HG03575 (cell line): ENCODE data around the gene NELFB.

ENCODE experiments used
- ATAC-seq: cut with Tn5 transposase; IDR thresholded peaks from one replicate; pipeline ENCODE4 v1.9.1; 2021; ENCODE audit not compliant: unreplicated experiment, insufficient number of reproducible peaks, low FRiP score; ENCODE audit errors: extremely low read depth

NELFB gene

DNA sequence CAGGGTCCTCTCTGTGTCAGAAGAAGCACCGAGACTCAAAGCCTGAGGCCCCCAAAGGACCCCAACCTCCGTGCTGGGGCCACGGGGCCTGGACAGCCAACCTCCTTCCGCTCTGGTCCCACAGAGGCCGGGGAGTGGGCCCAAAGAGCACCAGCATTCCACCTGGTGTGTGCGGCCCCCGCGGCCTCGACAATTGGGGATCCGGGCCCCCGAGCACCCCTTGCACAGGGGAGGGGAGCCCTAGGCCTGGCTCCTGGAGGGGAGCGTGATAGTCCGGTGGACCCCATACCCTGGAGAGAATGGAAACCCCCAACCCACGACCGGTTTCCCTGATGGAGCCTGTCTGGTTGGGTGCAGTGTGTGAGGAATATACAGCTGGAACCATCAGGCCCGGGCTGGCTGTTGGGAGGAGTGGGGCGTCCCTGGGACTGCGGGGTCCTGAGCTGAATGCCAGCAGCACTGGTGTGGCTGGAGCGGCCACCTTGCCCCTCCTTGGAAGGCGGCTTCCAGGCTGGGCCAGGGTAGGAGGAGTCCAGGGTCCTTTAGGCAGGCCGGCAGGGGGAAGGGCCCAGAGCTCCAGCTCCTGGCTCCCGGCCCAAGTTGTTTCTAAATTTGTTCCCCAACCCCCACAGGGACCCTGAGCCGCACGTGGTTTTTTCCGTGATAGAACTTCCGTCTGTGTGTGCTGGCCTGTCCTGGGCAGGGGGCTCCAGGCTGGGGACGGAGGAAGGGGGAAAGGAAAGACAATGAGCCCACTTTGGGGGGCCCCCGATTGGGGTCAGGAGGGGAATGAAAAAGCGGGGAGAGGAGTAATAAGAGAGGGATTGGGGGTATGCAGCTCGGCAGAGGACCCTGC lies 21.6 kb downstream of the NELFB start:
- no peak for ATAC-seq

DNA sequence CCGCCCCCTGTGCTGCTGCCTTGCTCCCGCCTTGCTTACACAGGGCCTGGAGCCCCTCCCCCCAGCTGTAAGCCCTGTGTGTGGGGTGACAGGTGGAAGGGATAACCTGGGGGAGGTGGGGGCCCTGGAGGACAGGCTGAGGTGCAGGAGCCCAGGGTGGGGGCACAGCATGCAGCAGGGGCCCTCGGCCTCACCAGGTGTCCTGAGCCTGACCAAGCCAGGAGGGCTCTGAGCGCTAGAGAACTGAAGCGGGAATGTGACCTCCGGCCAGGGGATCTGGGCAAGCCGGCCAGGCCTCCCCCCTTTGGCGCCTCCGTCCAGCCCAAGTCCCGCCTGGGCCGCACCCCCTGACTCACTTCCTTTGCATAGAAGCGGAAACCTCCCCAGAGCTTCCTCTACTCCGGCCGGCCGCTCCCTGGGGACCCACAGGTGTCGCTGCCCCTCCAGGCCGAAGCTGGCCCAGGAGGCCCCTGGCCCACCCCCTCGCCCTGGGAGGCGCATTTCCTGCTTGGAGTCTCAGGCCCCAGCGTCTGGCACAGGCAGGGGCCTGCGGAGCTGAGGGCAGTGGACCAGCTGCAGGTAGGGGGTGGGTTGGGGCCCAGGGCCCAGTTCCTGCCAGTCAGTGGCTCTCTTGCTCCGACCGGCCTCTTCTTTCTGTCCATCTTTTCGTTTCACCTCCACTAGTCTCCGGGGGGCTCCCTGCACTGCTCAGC lies 22.4 kb downstream of the NELFB start, which contains the start of gene TOR4A:
TOR4A (plus strand) TSS at position 398 of the 713 bp plus-strand sequence. CDS start 964 bp downstream, outside the sequence.
- no peak for ATAC-seq

DNA sequence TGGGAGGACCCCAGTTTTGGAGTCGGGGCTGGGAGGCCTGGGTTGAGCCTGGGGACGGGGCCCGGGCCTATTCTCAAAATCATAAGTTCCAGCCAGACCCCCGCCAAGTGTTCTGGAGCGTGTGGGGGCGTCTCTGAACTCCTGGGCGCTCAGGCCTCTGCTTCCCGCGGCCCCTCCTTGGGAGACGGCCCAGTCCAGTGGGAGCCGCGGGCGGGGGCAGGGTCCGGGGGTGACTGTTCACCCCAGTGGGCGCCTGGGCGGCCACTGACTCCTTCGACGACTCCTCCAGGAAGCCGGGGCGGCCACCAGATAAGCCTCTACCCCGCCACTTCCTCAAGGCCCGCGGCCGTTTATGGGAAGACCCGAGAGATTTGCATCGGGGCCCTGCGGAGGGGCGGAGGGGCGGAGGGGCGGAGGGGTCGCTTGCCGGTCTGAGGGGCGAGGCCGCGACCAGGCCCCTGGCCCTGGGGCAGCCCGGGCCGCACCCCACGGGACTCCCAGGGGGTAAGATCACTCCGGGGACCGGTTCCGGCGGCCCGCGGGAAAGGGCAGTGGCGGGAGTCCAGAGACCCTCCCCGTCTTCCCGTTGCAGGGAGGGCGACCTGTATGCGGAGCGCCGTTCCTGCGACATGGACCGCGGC lies 23.1 kb downstream of the NELFB start:
- ATAC-seq = no peak

DNA sequence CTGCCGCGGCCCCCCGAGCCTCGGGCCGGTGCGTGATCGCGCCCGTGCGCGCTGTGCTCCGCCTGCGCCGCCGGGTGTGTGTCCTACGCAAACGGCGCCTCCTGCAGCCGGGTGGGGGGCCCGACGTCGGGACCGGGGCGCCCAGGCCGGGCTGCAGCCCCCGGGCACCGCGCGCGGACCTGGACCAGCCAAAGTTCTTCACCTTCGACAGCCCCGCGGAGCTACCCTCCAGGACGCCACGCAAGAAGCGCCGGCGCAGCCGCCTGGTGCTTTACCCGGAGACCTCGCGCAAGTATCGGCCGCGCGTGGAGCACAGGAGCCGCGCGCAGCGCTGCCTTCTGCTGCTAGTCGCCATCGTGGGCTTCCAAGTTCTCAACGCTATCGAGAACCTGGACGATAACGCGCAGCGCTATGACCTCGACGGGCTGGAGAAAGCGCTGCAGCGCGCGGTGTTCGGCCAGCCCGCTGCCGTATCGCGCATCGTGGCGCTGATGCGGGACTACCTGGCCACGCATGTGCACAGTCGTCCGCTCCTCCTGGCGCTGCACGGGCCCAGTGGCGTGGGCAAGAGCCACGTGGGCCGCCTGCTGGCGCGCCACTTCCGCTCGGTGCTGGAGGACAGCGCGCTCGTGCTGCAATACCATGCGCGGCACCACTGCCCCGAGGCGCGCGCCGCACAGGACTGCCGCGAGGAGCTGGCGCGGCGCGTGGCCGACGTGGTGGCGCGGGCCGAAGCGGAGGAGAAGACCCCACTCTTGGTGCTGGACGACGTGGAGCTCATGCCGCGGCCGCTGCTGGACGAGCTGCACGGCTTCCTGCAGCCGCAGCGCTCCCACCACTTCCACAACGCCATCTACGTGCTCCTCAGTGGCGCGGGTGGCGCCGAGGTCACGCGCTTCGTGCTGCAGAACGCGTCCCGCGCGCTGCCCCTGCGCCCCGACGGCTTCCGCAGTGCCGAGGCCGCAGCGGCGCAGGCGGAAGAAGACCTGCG lies 23.9 kb downstream of the NELFB start:
- ATAC-seq = no peak

DNA sequence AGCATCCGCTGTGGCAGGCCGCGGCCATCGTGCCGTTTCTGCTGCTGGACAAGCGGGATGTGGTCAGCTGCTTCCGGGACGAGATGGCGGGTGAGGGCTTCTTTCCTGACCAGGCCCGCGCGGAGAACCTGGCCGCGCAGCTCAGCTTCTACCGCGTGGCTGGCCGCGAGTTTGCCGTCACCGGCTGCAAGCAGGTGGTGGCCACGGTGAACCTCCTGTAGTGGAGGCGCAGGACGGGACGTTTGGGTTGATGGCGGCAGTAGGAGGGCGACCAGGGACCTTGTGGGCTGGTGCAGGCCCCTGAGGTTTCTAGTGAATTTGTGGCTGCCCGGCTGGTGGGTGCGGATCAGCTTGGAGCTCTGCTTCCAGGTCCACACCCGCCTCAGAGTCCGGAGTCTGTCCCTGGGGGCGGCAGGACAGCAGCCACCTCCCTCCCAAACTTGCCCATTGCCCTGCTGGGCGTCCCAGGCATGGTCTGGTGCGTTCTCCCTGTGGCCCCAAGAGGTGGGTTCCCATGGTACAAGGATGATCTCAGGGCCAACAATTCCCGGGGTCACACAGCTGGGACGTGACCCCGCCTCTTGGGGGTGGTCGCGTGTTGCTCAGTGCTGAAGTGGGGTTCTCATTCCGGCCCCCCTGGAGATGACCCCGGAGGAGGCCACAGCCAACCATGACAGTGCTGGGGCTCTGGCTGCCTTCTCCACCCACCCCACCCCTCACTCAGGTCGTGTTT lies 24.8 kb downstream of the NELFB start:
- no peak for ATAC-seq

DNA sequence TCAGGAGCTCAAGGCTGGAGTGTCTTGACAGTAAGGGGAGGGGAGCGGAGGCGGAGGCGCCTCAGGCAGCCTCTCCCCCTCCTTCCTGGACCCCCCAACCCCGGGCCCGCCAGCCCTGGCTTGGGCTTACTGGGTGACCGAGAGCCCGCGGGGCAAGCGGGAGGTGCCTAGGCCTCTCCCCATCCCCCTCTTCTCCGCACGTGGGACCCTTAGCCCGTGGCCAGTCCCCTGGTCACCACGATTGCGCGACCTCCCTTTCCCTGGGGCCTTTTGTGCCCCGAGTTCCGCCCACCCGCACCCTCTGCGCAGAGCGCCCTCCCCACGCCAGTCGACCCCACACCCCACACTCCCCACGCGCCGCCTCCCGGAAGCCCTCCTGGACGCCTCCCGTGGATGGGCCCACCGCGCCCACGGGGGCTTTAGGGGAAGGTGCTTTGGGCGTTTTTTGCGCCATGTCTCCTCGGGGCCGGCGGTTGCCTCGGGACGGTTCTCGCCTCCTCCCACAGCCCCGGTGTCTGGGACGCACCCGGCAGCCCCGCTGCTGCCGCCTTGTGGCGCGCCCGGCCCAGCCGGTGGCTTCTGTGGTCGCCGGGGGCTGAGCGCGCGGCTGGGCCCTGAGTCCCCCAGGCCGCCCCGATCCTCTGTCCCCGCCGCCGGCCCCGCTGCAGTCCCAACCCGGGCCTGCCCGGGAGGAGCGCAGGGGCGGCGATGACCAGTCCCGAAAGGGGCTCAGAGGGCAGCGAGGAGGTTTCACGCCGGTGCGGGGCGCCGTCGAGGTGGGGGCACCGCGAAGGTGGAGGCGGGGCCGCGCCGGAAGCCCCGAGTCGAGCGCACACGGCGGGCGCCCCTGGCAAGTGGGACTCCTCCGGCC lies 25.6 kb downstream of the NELFB start:
- no peak for ATAC-seq

DNA sequence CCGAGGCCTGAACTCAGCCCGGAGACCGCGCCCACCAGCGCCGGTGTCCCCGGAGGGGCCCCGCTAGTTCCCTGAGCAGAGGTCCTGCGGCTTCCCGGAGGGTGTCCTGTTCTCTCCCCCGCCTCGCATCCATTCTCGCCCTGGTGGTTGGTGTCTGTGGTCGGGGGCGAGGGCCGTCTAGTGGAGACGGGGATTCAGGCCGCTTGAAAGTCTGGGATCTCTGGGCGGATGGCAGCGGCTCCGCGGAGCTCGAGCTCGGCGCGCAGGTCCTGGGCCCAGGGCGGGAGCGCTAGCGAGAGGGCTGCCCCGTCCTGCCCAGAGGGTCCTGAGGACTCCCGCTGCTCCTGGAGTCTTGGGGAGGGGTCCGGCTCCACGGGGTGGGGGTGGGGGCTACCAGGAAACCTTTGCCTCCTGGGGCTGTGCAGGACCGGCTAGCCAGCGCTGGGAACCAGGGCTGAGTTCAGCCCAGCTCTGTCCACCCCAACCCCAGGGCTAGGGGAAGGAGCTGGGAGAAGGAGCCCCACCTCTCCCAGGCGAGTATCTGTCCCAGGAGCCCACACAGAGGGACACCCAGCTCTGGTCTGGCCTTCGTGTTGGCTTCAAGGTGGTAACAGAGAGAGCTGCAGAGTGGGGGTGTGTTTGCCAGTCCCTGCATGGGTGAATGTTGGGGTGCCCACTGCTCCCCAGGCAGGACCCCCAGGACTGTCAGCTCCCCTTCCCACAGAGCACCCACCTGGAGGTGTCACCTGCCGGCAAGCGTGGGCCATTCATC lies 26.4 kb downstream of the NELFB start:
- no peak for ATAC-seq

DNA sequence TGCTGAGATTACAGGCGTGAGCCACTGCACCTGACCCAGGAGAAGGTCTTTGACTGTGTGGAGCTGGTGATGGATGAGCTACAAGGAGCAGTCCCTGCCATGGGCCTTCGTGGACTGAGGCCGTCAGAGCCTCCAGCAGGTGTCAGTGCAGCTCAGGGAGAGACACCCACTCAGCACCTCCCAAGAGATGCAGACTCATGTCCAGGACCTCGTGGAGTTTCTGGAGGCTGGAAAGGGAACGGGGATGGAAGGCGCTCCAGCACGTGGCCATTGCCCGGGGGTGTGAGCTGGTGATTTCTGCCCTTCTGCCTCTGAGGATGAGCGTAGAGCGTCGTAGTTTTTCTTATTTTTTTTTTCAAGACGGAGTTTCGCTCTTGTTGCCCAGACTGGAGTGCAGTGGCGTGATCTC lies 31.9 kb downstream of the NELFB start:
- ATAC-seq = no peak

DNA sequence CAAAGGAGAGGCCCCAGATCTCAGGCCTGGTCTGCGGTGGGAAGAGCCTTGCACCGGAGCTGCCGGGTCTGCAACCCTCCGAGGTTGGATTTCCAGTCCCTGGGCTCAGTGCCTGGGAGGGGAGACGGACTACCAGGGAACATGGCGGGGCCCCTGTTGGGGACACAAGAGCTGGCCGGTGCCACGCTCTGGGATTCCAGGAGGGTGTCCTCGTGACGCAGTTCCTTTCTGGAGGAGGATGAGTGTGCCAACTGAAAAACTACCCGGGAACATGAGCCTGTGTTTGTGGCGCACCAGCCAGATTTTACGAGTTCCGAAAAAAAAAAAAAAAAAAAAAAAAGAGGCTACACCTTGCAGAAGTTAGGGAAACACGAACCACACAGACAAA lies 38.0 kb downstream of the NELFB start:
- ATAC-seq = no peak

DNA sequence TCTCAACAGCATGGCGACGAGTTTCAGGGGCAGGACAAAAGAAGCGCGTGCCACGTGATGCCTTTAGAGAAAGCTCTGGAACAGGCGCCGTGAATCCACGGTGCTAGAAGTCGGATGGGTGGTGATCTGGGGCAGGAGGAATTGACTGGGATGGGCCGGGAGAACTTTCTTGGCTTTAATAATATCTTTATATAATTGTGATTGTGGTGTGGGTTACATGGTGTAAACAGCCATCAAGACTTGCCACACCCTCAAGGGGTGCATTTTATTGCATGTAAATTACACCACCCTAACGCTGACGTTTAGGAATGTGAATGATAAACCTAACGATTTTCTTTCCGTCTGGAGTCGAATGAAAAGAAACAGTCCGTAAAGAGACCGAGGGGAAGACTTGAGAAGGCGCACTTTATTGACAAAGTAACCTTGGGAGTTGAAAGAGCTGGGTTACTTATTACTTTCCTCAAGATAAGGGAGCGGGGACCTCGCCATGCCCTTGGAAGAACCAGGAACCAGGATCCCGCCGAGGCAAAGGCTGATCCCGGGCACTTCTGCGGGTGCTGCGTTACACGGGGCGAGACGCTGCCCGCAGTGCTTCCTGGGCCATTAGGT lies 38.5 kb downstream of the NELFB start:
- no peak for ATAC-seq

DNA sequence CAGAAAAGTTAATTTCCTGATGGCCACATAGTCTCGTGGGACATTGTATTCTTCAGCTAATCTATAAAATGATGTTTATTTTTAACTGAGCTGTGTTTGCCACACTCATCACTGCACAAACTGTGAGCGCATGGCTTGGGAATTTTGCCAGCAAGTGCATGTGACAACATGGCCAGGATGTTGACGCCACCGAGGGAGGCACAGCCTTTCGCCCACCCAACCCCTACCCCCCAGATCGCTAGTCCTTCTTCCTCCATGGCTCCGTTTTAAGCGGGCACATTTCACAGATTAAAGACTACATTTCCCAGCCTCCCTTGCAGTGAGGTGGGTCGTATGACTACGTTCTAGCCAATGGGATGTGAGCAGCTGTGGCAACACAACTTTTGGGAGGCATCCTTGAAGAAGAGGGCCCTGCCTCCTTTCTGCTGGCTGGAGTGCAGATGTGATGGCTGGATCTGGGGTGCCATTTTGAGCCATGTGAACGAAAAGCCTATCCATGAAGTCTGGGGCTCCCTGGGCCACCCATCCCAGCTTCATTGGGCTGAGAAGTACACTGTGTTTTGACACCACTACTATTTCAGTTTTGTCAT lies 39.1 kb downstream of the NELFB start:
- no peak for ATAC-seq

DNA sequence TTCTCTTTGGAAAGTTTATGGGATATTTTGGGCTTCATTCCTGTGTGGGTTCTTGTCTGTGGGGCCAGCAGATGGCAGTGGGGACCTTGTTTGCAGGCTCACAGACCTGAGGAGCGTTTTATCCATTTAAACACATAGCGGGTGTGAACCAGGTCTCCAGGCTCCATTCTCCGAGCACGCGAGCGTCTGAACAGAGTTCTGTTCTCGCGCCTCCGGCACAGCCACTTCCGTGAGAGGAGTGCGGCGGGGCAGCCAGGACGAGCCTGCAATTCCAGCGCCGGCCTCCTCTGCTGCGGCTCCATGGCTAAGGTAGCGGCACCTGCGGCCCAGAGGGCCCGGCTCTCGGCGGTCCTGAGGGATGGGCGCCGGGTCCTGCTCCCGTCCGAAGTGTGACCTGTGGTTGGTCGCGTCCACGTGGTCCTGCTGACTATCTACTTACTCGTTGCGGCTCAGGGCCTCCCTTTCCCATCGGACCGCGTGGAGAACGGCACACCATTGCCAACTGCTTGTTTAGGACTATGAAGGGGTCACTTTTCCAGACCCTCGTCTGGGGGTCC lies 39.6 kb downstream of the NELFB start:
- ATAC-seq = no peak

DNA sequence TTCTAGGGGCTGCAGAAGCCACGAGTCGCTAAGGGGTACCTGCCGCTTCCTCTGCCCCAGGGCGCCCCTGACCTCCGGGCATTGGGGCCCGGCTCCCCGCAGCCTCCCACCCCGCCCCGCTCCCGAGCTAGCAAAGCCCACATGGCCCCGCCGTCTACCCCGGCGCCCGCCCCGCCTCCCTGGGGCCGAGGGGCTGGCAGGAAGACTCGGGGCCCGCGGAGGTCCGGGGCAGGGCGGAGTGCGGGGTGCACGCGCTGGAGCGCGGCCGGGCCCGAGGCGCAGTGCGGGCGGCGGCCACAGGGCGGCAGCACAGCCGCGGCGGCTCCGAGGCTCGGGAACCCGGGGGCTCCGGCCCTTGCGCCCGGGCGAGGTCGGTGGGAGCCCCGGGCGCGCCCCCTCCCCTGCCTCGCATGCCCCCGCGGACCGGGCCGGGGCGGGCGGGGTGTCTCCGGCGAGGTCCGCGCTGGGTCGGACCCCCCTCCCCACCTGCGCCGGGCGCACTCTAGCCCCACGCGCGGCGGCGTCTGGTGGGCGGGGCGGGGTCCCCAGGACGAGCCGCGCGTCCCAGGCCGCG lies 40.2 kb downstream of the NELFB start:
- no peak for ATAC-seq

DNA sequence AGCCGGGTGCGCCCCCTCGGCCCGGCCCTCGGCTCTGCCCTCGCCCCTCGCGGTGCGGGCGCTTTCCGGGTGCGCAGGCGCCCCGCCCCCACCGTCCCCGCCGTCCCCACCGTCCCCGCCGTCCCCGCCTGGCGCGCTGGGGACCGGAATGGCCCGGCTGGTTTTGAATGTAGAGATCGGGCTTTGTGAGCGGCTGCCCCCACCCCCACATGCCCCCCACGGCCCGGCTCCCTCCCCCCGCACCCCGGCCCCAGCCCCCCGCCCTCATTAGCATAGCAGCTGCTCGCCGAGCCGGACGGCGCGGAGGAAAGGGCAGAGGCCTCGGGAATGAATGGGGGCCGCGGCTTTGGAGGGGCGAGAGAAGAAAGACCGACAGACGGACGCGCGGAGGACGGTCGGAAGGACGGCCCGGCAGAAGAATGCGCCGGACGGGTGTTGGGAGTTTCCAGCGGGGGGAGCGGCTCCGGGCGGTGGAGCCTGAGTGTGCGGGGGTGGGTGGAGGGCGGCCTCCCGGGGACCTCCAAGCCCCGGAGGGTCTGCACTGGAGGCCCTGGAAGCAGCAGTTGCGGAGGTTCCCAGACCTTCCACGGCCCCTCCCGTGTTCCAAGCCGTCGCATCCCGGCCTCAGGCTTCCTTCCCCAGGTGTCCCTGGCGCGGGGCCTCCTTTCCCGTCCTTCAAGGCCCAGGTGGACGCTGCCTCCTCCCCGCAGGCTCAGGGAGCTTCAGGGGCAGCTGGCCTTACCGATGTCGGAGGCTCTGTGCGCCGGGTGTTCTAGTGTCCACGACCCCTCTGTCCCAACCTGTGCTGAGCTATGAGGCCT lies 40.9 kb downstream of the NELFB start:
- ATAC-seq = no peak
